T-cell (primary cell): ENCODE measurements around the gene SAG. TPM values are rescaled to one million over a fixed set of nuclear protein-coding genes. Genes with fewer than 3 reads are reported as not detected.

Experiments used
- ATAC-seq, 4 experiments: fragments of 200-7000 bp in 3 of 4; fragments of 150-1000 bp in 1 of 4; cut with Tn5 transposase; replicated peaks in 1 of 4; 1 replicate in 3 of 4; 2 replicates in 1 of 4; pipeline ENCODE4 v1.10.0; 2021; ENCODE audit warnings: moderate library complexity in 3 of 4, mild to moderate bottlenecking in 2 of 4, moderate number of reproducible peaks in 1 of 4
- CTCF ChIA-PET, 2 donors: fragments of 300-600 bp; sonication (Branson Sonifier 250); formaldehyde crosslinking; loops; one replicate each; lab custom pipeline; 2022; ENCODE audit warnings: antibody characterized with exemption in 2 of 2; lab: Charles Lee
- POLR2A ChIA-PET, 2 donors: fragments of 300-600 bp; sonication (Branson Sonifier 250); formaldehyde crosslinking; loops; one replicate each; lab custom pipeline; 2022; ENCODE audit warnings: antibody characterized with exemption in 2 of 2; lab: Charles Lee
- DNase-seq, 35 experiments: peaks; one replicate each; pipeline versions ENCODE4 v3.0.0 to v3.0.0-alpha.2; 2013 to 2023
- H3K27ac ChIP-seq: one replicate; pipeline ENCODE4 v1.5.1; 2013; ENCODE audit warnings: low read length
- H3K27me3 ChIP-seq, 2 experiments: replicated peaks in 1 of 2; 1 replicate in 1 of 2; 2 replicates in 1 of 2; pipeline versions ENCODE4 v1.6.1 to v1.7.0; 2013; ENCODE audit warnings: low read length in 1 of 2, mixed read lengths in 1 of 2; ENCODE audit not compliant: control insufficient read depth in 2 of 2, insufficient read depth in 2 of 2; ENCODE audit errors: extremely low read depth in 1 of 2
- H3K36me3 ChIP-seq, 2 donors: 1 replicate in 1 of 2; 2 replicates in 1 of 2; pipeline versions ENCODE4 v1.6.1 to v1.7.0; 2013; ENCODE audit warnings: low read length in 1 of 2; ENCODE audit not compliant: control insufficient read depth in 2 of 2, insufficient read depth in 1 of 2; ENCODE audit errors: extremely low read depth in 1 of 2
- H3K4me1 ChIP-seq, 2 experiments: 1 replicate in 1 of 2; 2 replicates in 1 of 2; pipeline versions ENCODE4 v1.6.1 to v1.7.0; 2013; ENCODE audit warnings: low read length in 2 of 2, mixed read lengths in 1 of 2; ENCODE audit not compliant: insufficient read depth in 2 of 2, control insufficient read depth in 1 of 2; ENCODE audit errors: extremely low read depth in 1 of 2
- H3K4me3 ChIP-seq, 2 donors: 1 replicate in 1 of 2; 2 replicates in 1 of 2; pipeline versions ENCODE4 v1.5.1 to v1.7.0; 2013; ENCODE audit warnings: mild to moderate bottlenecking in 2 of 2, low read length in 1 of 2, moderate library complexity in 1 of 2; ENCODE audit not compliant: control insufficient read depth in 1 of 2; ENCODE audit errors: extremely low read depth in 1 of 2
- H3K9me3 ChIP-seq: 2 replicates; pipeline ENCODE4 v1.7.0; 2013
- H3K27ac Mint-ChIP-seq, 2 donors: one replicate each; pipeline ENCODE4 v1.8.0; 2020 to 2021; ENCODE audit warnings: mild to moderate bottlenecking in 2 of 2, mixed read lengths in 2 of 2
- H3K27me3 Mint-ChIP-seq, 2 donors: one replicate each; pipeline ENCODE4 v1.8.0; 2021 to 2022; ENCODE audit warnings: mixed read lengths in 2 of 2
- H3K36me3 Mint-ChIP-seq: one replicate; pipeline ENCODE4 v1.8.0; 2021; ENCODE audit warnings: mixed read lengths
- H3K4me1 Mint-ChIP-seq, 3 donors: one replicate each; pipeline ENCODE4 v1.8.0; 2020 to 2022; ENCODE audit warnings: mixed read lengths in 3 of 3, mild to moderate bottlenecking in 1 of 3
- H3K4me3 Mint-ChIP-seq, 3 donors: one replicate each; pipeline ENCODE4 v1.8.0; 2020 to 2022; ENCODE audit warnings: mild to moderate bottlenecking in 3 of 3, mixed read lengths in 3 of 3, moderate library complexity in 3 of 3
- H3K9me3 Mint-ChIP-seq, 3 donors: one replicate each; pipeline ENCODE4 v1.8.0; 2020 to 2022; ENCODE audit warnings: mixed read lengths in 3 of 3
- WGBS: methylation state at CpG from one replicate; pipeline ENCODE4 v1.1.5; 2013; ENCODE audit warnings: missing lambda C conversion rate; ENCODE audit not compliant: insufficient coverage; 5-methylcytosine and 5-hydroxymethylcytosine counted together
- total RNA-seq, 35 experiments: library from RNA in 6 of 35; stranded (reverse) in 6 of 35; fragments of 120-200 nt in 1 of 35; gene quantifications; one replicate each; pipeline versions ENCODE4 v1.2.1 to v1.2.4 and lab custom pipeline; 2013 to 2026

The SAG gene
- total RNA-seq, 5 donors from 2014 or later (not counting 1 experiment from before 2014, with no cell fraction given), result 0.03 to 0.37 TPM; not detected in 3

- Mint-ChIP-seq H3K36me3 (peaks cover 63% of the 10 kb centered on the region), H3K4me3 (no peak overlapping the region), H3K4me1 (peaks cover 25 to 38% (median 33%) of the 10 kb centered on the region in 3 donors), H3K27ac (peak overlapping the region; percentile 56 to 68), H3K9me3 (no peaks in the 10 kb centered on the region), H3K27me3 (no peaks in the 10 kb centered on the region)
- peaks cover 0 to 16% of the 10 kb centered on the region in 2 experiments for H3K4me1 ChIP-seq
- ATAC-seq (no peak), DNase-seq (no peak)
- H3K36me3 ChIP-seq, result peaks cover 9 to 90% of the 10 kb centered on the region in 2 donors
- ChIA-PET POLR2A (interaction anchor here (0.6 to 0.8 kb wide), 2 partner anchors 16 to 529 kb away, joined by 3 to 7 read pairs; no protein-coding TSS in a partner anchor), CTCF (interaction anchor here (0.6 to 1.5 kb wide), 3 partner anchors 12 to 1567 kb away, joined by 3 to 4 read pairs (median 4); no protein-coding TSS in a partner anchor)
- WGBS, result 94% methylated on average over 2 of the region's 4 CpGs
- H3K9me3 ChIP-seq, result no peaks in the 10 kb centered on the region
- H3K4me3 ChIP-seq, result no peak overlapping the region
- no peaks in the 10 kb centered on the region for H3K27me3 ChIP-seq
- H3K27ac ChIP-seq, result no peak overlapping the region
These were observed 27.4 kb upstream of the SAG start for GRCh38 chr2:233280114-233280693.

GRCh38 chr2:233281553-233281952 is 26.1 kb upstream of the SAG start:
- ChIA-PET POLR2A (interaction anchor here in 1 of 2 donors (0.8 kb wide), 1 partner anchor 10 kb away, joined by 3 read pairs; no protein-coding TSS in a partner anchor), CTCF (interaction anchor here in 1 of 2 donors (0.6 to 1.5 kb wide), 3 partner anchors 13 to 50 kb away, joined by 3 to 4 read pairs (median 3); no protein-coding TSS in a partner anchor)
- Histone ChIP-seq H3K4me1 (peaks cover 0 to 16% of the 10 kb centered on the region in 2 experiments), H3K27me3 (no peaks in the 10 kb centered on the region), H3K4me3 (no peak overlapping the region), H3K9me3 (no peaks in the 10 kb centered on the region), H3K27ac (peak overlapping the region; percentile 17), H3K36me3 (peaks cover 8 to 90% of the 10 kb centered on the region in 2 donors)
- H3K27me3 Mint-ChIP-seq, result no peaks in the 10 kb centered on the region
- peaks cover 59% of the 10 kb centered on the region for H3K36me3 Mint-ChIP-seq
- H3K9me3 Mint-ChIP-seq, result no peaks in the 10 kb centered on the region
- peak in 2 of 4 experiments; percentile 13 to 18 for ATAC-seq
- DNase-seq, result no peak
- H3K27ac Mint-ChIP-seq, result peak overlapping the region; percentile 51 to 87
- peak overlapping the region in 1 of 3 donors; percentile 4 for H3K4me3 Mint-ChIP-seq
- peaks cover 25 to 43% (median 32%) of the 10 kb centered on the region in 3 donors for H3K4me1 Mint-ChIP-seq
- 67% methylated on average over 1 of the region's 4 CpGs for WGBS

- Mint-ChIP-seq H3K27ac (peak overlapping the region; percentile 51 to 87), H3K36me3 (peaks cover 63% of the 10 kb centered on the region), H3K4me1 (peaks cover 25 to 43% (median 37%) of the 10 kb centered on the region in 3 donors), H3K27me3 (no peaks in the 10 kb centered on the region), H3K9me3 (no peaks in the 10 kb centered on the region), H3K4me3 (peak overlapping the region in 2 of 3 donors; percentile 3 to 4)
- Histone ChIP-seq H3K27ac (peak overlapping the region; percentile 17), H3K4me3 (no peak overlapping the region), H3K27me3 (no peaks in the 10 kb centered on the region), H3K4me1 (peaks cover 0 to 16% of the 10 kb centered on the region in 2 experiments), H3K9me3 (no peaks in the 10 kb centered on the region), H3K36me3 (peaks cover 8 to 89% of the 10 kb centered on the region in 2 donors)
- ChIA-PET POLR2A (interaction anchor here in 1 of 2 donors (0.6 to 0.8 kb wide), 2 partner anchors 11 to 276 kb away, joined by 3 read pairs; no protein-coding TSS in a partner anchor), CTCF (interaction anchor here (0.5 to 1.4 kb wide), 3 partner anchors 14 to 120 kb away, joined by 3 to 6 read pairs (median 3); no protein-coding TSS in a partner anchor)
- WGBS, result 73% methylated on average over 5 of the region's 6 CpGs
- ATAC-seq (peak; percentile 24 to 66 (median 32)), DNase-seq (peak in 3 of 35 experiments; percentile 8 to 21 (median 15))
These were observed 25.5 kb upstream of the SAG start for GRCh38 chr2:233281992-233282603.

GRCh38 chr2:233285921-233286320 is 21.7 kb upstream of the SAG start:
- CTCF ChIA-PET, result interaction anchor here (0.6 kb wide), 3 partner anchors 12 to 62 kb away, joined by 3 to 4 read pairs (median 3); no protein-coding TSS in a partner anchor

GRCh38 chr2:233287871-233288270 is 19.7 kb upstream of the SAG start:
- no peaks in the 10 kb centered on the region for H3K27me3 Mint-ChIP-seq
- H3K27ac Mint-ChIP-seq, result peak overlapping the region in 1 of 2 donors; percentile 61
- H3K4me1 Mint-ChIP-seq, result peaks cover 4 to 14% (median 12%) of the 10 kb centered on the region in 3 donors
- peaks cover 65% of the 10 kb centered on the region for H3K36me3 Mint-ChIP-seq
- Histone ChIP-seq H3K4me1 (peaks cover 0 to 3% of the 10 kb centered on the region in 2 experiments), H3K9me3 (no peaks in the 10 kb centered on the region), H3K27ac (no peak overlapping the region), H3K27me3 (no peaks in the 10 kb centered on the region), H3K4me3 (no peak overlapping the region), H3K36me3 (peaks cover 16 to 89% of the 10 kb centered on the region in 2 donors)
- ATAC-seq, result no peak
- POLR2A ChIA-PET, result no interaction called here
- no peak for DNase-seq
- WGBS, result no CpG with 5 or more reads among the region's 6 CpGs
- H3K4me3 Mint-ChIP-seq, result no peak overlapping the region
- CTCF ChIA-PET, result interaction anchor here in 1 of 2 donors (0.6 kb wide), 1 partner anchor 155 kb away, joined by 3 read pairs; no protein-coding TSS in a partner anchor
- no peaks in the 10 kb centered on the region for H3K9me3 Mint-ChIP-seq

More at GRCh38 chr2:233285921-233286320, 21.7 kb upstream of the SAG start:
- Mint-ChIP-seq H3K27ac (peak overlapping the region in 1 of 2 donors; percentile 29), H3K36me3 (peaks cover 66% of the 10 kb centered on the region), H3K27me3 (no peaks in the 10 kb centered on the region), H3K4me1 (peaks cover 20 to 34% (median 32%) of the 10 kb centered on the region in 3 donors), H3K9me3 (no peaks in the 10 kb centered on the region), H3K4me3 (no peak overlapping the region)
- 90% methylated on average over 5 of the region's 5 CpGs for WGBS
- Histone ChIP-seq H3K4me1 (peaks cover 0 to 16% of the 10 kb centered on the region in 2 experiments), H3K27me3 (no peaks in the 10 kb centered on the region), H3K36me3 (peaks cover 11 to 88% of the 10 kb centered on the region in 2 donors), H3K9me3 (no peaks in the 10 kb centered on the region), H3K27ac (no peak overlapping the region), H3K4me3 (no peak overlapping the region)
- ATAC-seq (no peak), DNase-seq (no peak)
- POLR2A ChIA-PET, result interaction anchor here (0.6 to 1.4 kb wide), 3 partner anchors 12 to 528 kb away, joined by 3 to 6 read pairs (median 3); no protein-coding TSS in a partner anchor

GRCh38 chr2:233288663-233289062 is 19.0 kb upstream of the SAG start:
- DNase-seq (no peak), ATAC-seq (no peak)
- no peaks in the 10 kb centered on the region for H3K27me3 ChIP-seq
- H3K9me3 ChIP-seq, result no peaks in the 10 kb centered on the region
- H3K4me1 ChIP-seq, result no peaks in the 10 kb centered on the region
- H3K27ac ChIP-seq, result no peak overlapping the region
- WGBS, result no CpG with 5 or more reads among the region's 5 CpGs
- peaks cover 23 to 90% of the 10 kb centered on the region in 2 donors for H3K36me3 ChIP-seq
- Mint-ChIP-seq H3K4me3 (no peak overlapping the region), H3K27me3 (no peaks in the 10 kb centered on the region), H3K4me1 (peaks cover 0 to 16% (median 9%) of the 10 kb centered on the region in 3 donors), H3K36me3 (peaks cover 70% of the 10 kb centered on the region), H3K9me3 (no peaks in the 10 kb centered on the region), H3K27ac (peak overlapping the region in 1 of 2 donors; percentile 61)
- no peak overlapping the region for H3K4me3 ChIP-seq
- CTCF ChIA-PET, result no interaction called here
- POLR2A ChIA-PET, result no interaction called here
